Activated naive CD4-positive, alpha-beta T cell treated with anti-CD3 and anti-CD28 coated beads for 36 hours (primary cell): ENCODE results near the gene CHD3. TPM values are rescaled to one million over a fixed set of nuclear protein-coding genes. Genes with fewer than 3 reads are reported as not detected.
"Not testable (repeated sequence)": the region's sequence is repeated elsewhere in the genome, so short reads cannot be mapped to it uniquely, and the experiment has no call there.

Experiments used
- CTCF ChIA-PET: fragments of 350-600 bp; sonication (Branson Sonifier 250); formaldehyde crosslinking; loops from one replicate; lab custom pipeline; 2021; ENCODE audit warnings: antibody characterized with exemption; lab: Charles Lee
- DNase-seq: peaks from one replicate; pipeline ENCODE4 v3.0.0-alpha.2; 2020
- H3K27ac Mint-ChIP-seq: one replicate; pipeline ENCODE4 v1.8.0; 2021; ENCODE audit warnings: mild to moderate bottlenecking, mixed read lengths
- H3K27me3 Mint-ChIP-seq: one replicate; pipeline ENCODE4 v1.8.0; 2021; ENCODE audit warnings: low read depth, mixed read lengths
- H3K36me3 Mint-ChIP-seq: one replicate; pipeline ENCODE4 v1.8.0; 2021; ENCODE audit warnings: low read depth, mixed read lengths
- H3K4me1 Mint-ChIP-seq: one replicate; pipeline ENCODE4 v1.8.0; 2021; ENCODE audit warnings: low read depth, mixed read lengths
- H3K4me3 Mint-ChIP-seq: one replicate; pipeline ENCODE4 v1.8.0; 2021; ENCODE audit warnings: mild to moderate bottlenecking, moderate library complexity, mixed read lengths
- H3K9me3 Mint-ChIP-seq: one replicate; pipeline ENCODE4 v1.8.0; 2021; ENCODE audit warnings: mixed read lengths
- intact Hi-C: fragments of 100-400 bp; cut with micrococcal nuclease; formaldehyde crosslinking; loops from one replicate; pipeline ENCODE4 v1.15.1; 2023
- total RNA-seq, 2 experiments: library from RNA; stranded (reverse); gene quantifications; one replicate each; pipeline ENCODE4 v1.2.3, GENCODE V29; 2021

CHD3 gene
- total RNA-seq, 2 experiments from 2014 or later, result 180 to 185 TPM

- DNase-seq, result peak; percentile 93
- peaks cover 10% of the 10 kb centered on the region for H3K36me3 Mint-ChIP-seq
- H3K4me3 Mint-ChIP-seq, result no peak within 1 kb of the TSS
- intact Hi-C loops, result loop anchor here (1.0 to 5.0 kb wide), 12 partner anchors 14 to 551 kb away; partner anchors contain the start of genes CNTROB, EIF5A, KDM6B and WRAP53
- CTCF ChIA-PET, result interaction anchor here (0.7 to 1.6 kb wide), 13 partner anchors 17 to 131 kb away, joined by 3 to 11 read pairs (median 3); no protein-coding TSS in a partner anchor
- H3K27me3 Mint-ChIP-seq, result no peaks in the 10 kb centered on the region
- no peak within 1 kb of the TSS for H3K27ac Mint-ChIP-seq
- H3K4me1 Mint-ChIP-seq, result peaks cover 18% of the 10 kb centered on the region
- no peaks in the 10 kb centered on the region for H3K9me3 Mint-ChIP-seq
These were observed 30.7 kb upstream of the CHD3 start, which contains the start of gene CYB5D1 for GRCh38 chr17:7857713-7858521. TSS of gene CYB5D1 (plus strand) at chr17:7858003. CDS start at chr17:7858135, 132 bp downstream.

- no peaks in the 10 kb centered on the region for H3K27me3 Mint-ChIP-seq
- no peak overlapping the region for H3K4me3 Mint-ChIP-seq
- H3K27ac Mint-ChIP-seq, result no peak overlapping the region
- peak; percentile 53 for DNase-seq
- no peaks in the 10 kb centered on the region for H3K9me3 Mint-ChIP-seq
- CTCF ChIA-PET, result interaction anchor here (1.1 to 1.2 kb wide), 3 partner anchors 8 to 57 kb away, joined by 3 read pairs; partner anchors contain the start of gene RNF227
- peaks cover 10% of the 10 kb centered on the region for H3K36me3 Mint-ChIP-seq
- intact Hi-C loops, result loop anchor here (5.0 kb wide), 1 partner anchor 551 kb away; the partner anchor contains the start of gene EIF5A
- H3K4me1 Mint-ChIP-seq, result peaks cover 16% of the 10 kb centered on the region
These were observed 30.1 kb upstream of the CHD3 start for GRCh38 chr17:7858522-7858810.

GRCh38 chr17:7859028-7859427 is 29.6 kb upstream of the CHD3 start:
- no peak overlapping the region for H3K27ac Mint-ChIP-seq
- H3K9me3 Mint-ChIP-seq, result no peaks in the 10 kb centered on the region
- H3K4me1 Mint-ChIP-seq, result peaks cover 11% of the 10 kb centered on the region
- H3K27me3 Mint-ChIP-seq, result no peaks in the 10 kb centered on the region
- CTCF ChIA-PET, result interaction anchor here (0.8 to 7.3 kb wide), 6 partner anchors 8 to 182 kb away, joined by 3 to 99 read pairs (median 3); partner anchors contain the start of gene RNF227
- no peak overlapping the region for H3K4me3 Mint-ChIP-seq
- intact Hi-C loops, result loop anchor here (5.0 kb wide), 1 partner anchor 552 kb away; the partner anchor contains the start of gene EIF5A
- no peak for DNase-seq
- peaks cover 11% of the 10 kb centered on the region for H3K36me3 Mint-ChIP-seq

GRCh38 chr17:7862692-7863437 is 25.7 kb upstream of the CHD3 start:
- peak; percentile 56 for DNase-seq
- H3K4me3 Mint-ChIP-seq, result no peak overlapping the region
- H3K4me1 Mint-ChIP-seq, result peaks cover 11% of the 10 kb centered on the region
- intact Hi-C loops, result loop anchor here (1.0 kb wide), 3 partner anchors 24 to 125 kb away; no protein-coding TSS in a partner anchor
- H3K36me3 Mint-ChIP-seq, result peaks cover 19% of the 10 kb centered on the region
- no peaks in the 10 kb centered on the region for H3K9me3 Mint-ChIP-seq
- CTCF ChIA-PET, result interaction anchor here (0.7 to 7.3 kb wide), 18 partner anchors 9 to 195 kb away, joined by 3 to 99 read pairs (median 4); partner anchors contain the start of genes CHD3 and CNTROB
- H3K27me3 Mint-ChIP-seq, result no peaks in the 10 kb centered on the region
- no peak overlapping the region for H3K27ac Mint-ChIP-seq

GRCh38 chr17:7864384-7864783 is 24.2 kb upstream of the CHD3 start:
- Mint-ChIP-seq H3K4me1 (peaks cover 21% of the 10 kb centered on the region), H3K36me3 (peaks cover 19% of the 10 kb centered on the region)
- intact Hi-C loops, H3K9me3 Mint-ChIP-seq, H3K27me3 Mint-ChIP-seq, DNase-seq, H3K27ac Mint-ChIP-seq, H3K4me3 Mint-ChIP-seq: not testable (repeated sequence)
- CTCF ChIA-PET, result interaction anchor here (0.8 to 7.3 kb wide), 11 partner anchors 9 to 192 kb away, joined by 3 to 99 read pairs (median 4); partner anchors contain the start of gene CNTROB

- Mint-ChIP-seq H3K36me3 (peaks cover 17% of the 10 kb centered on the region), H3K27me3 (no peaks in the 10 kb centered on the region), H3K4me1 (peaks cover 21% of the 10 kb centered on the region), H3K4me3 (no peak overlapping the region), H3K9me3 (no peaks in the 10 kb centered on the region), H3K27ac (no peak overlapping the region)
- DNase-seq, result no peak
- CTCF ChIA-PET, result interaction anchor here (0.8 to 7.3 kb wide), 5 partner anchors 32 to 192 kb away, joined by 3 to 99 read pairs (median 9); no protein-coding TSS in a partner anchor
- intact Hi-C loops, result no loop called here
These were observed 23.5 kb upstream of the CHD3 start for GRCh38 chr17:7864995-7865650.

- Mint-ChIP-seq H3K27ac (peak overlapping the region; percentile 51), H3K27me3 (no peaks in the 10 kb centered on the region), H3K4me1 (peaks cover 21% of the 10 kb centered on the region), H3K4me3 (peak overlapping the region; percentile 0), H3K36me3 (peaks cover 23% of the 10 kb centered on the region), H3K9me3 (no peaks in the 10 kb centered on the region)
- intact Hi-C loops, result no loop called here
- DNase-seq, result no peak
- CTCF ChIA-PET, result interaction anchor here (1.2 to 3.0 kb wide), 3 partner anchors 30 to 192 kb away, joined by 3 to 15 read pairs (median 4); no protein-coding TSS in a partner anchor
These were observed 20.7 kb upstream of the CHD3 start for GRCh38 chr17:7867881-7868329.

GRCh38 chr17:7873051-7873450 is 15.5 kb upstream of the CHD3 start:
- H3K4me3 Mint-ChIP-seq, result no peak overlapping the region
- intact Hi-C loops, result no loop called here
- no peak for DNase-seq
- CTCF ChIA-PET, result interaction anchor here (0.5 to 1.1 kb wide), 2 partner anchors 9 to 187 kb away, joined by 3 to 4 read pairs; no protein-coding TSS in a partner anchor
- peaks cover 8% of the 10 kb centered on the region for H3K4me1 Mint-ChIP-seq
- H3K27me3 Mint-ChIP-seq, result no peaks in the 10 kb centered on the region
- H3K9me3 Mint-ChIP-seq, result no peaks in the 10 kb centered on the region
- H3K36me3 Mint-ChIP-seq, result peaks cover 13% of the 10 kb centered on the region
- H3K27ac Mint-ChIP-seq, result no peak overlapping the region

GRCh38 chr17:7875804-7876370 is 12.7 kb upstream of the CHD3 start:
- Mint-ChIP-seq H3K27ac (no peak overlapping the region), H3K36me3 (peaks cover 11% of the 10 kb centered on the region), H3K4me1 (no peaks in the 10 kb centered on the region), H3K4me3 (no peak overlapping the region), H3K9me3 (no peaks in the 10 kb centered on the region), H3K27me3 (no peaks in the 10 kb centered on the region)
- intact Hi-C loops, result no loop called here
- no peak for DNase-seq
- CTCF ChIA-PET, result no interaction called here

GRCh38 chr17:7878234-7878633 is 10.4 kb upstream of the CHD3 start:
- H3K9me3 Mint-ChIP-seq, result no peaks in the 10 kb centered on the region
- no peaks in the 10 kb centered on the region for H3K4me1 Mint-ChIP-seq
- H3K36me3 Mint-ChIP-seq, result peaks cover 5% of the 10 kb centered on the region
- intact Hi-C loops, result no loop called here
- no peaks in the 10 kb centered on the region for H3K27me3 Mint-ChIP-seq
- CTCF ChIA-PET, result interaction anchor here (2.3 kb wide), 1 partner anchor 16 kb away, joined by 6 read pairs; no protein-coding TSS in a partner anchor
- no peak overlapping the region for H3K4me3 Mint-ChIP-seq
- no peak overlapping the region for H3K27ac Mint-ChIP-seq
- DNase-seq, result no peak

- intact Hi-C loops, result no loop called here
- Mint-ChIP-seq H3K4me3 (no peak overlapping the region), H3K27ac (no peak overlapping the region), H3K36me3 (no peaks in the 10 kb centered on the region), H3K27me3 (no peaks in the 10 kb centered on the region), H3K9me3 (no peaks in the 10 kb centered on the region), H3K4me1 (no peaks in the 10 kb centered on the region)
- no peak for DNase-seq
- CTCF ChIA-PET, result no interaction called here
These were observed 8.3 kb upstream of the CHD3 start for GRCh38 chr17:7880076-7880868.
